CD14-positive monocyte (primary cell): ENCODE measurements around the gene SLCO1C1. TPM values are rescaled to one million over a fixed set of nuclear protein-coding genes. Genes with fewer than 3 reads are reported as not detected.

Source experiments
- DNase-seq, 3 donors: peaks; one replicate each; pipeline ENCODE4 v3.0.0-alpha.2; 2011 to 2022
- H2AFZ ChIP-seq: 2 replicates; pipeline ENCODE4 v1.6.0; 2012; ENCODE audit warnings: mild to moderate bottlenecking, low read depth, low read length, inconsistent platforms; ENCODE audit not compliant: insufficient read depth, poor library complexity, severe bottlenecking
- H3K27ac ChIP-seq, 2 donors: 1 replicate in 1 of 2; 2 replicates in 1 of 2; pipeline ENCODE4 v1.5.1; 2012 to 2013; ENCODE audit warnings: low read length in 2 of 2, control low read depth in 1 of 2, inconsistent platforms in 1 of 2, low read depth in 1 of 2, mild to moderate bottlenecking in 1 of 2
- H3K27me3 ChIP-seq, 2 donors: one replicate each; pipeline versions ENCODE4 v1.6.0 to v1.6.1; 2011 to 2013; ENCODE audit warnings: low read length in 2 of 2; ENCODE audit not compliant: control insufficient read depth in 2 of 2, insufficient read depth in 2 of 2
- H3K36me3 ChIP-seq, 2 donors: replicated peaks in 1 of 2; 1 replicate in 1 of 2; 2 replicates in 1 of 2; pipeline versions ENCODE4 v1.5.1 to v1.6.1; 2012 to 2013; ENCODE audit warnings: low read length in 2 of 2, control low read depth in 1 of 2, inconsistent platforms in 1 of 2, mild to moderate bottlenecking in 1 of 2; ENCODE audit not compliant: insufficient read depth in 2 of 2, control insufficient read depth in 1 of 2
- H3K4me1 ChIP-seq, 2 donors: 1 replicate in 1 of 2; 2 replicates in 1 of 2; pipeline versions ENCODE4 v1.5.1 to v1.6.1; 2012 to 2013; ENCODE audit warnings: low read length in 2 of 2, control low read depth in 1 of 2, inconsistent platforms in 1 of 2, mild to moderate bottlenecking in 1 of 2, moderate library complexity in 1 of 2; ENCODE audit not compliant: insufficient read depth in 2 of 2, control insufficient read depth in 1 of 2
- H3K4me2 ChIP-seq: replicated peaks from 2 replicates; pipeline ENCODE3; 2012; ENCODE audit warnings: low read length, moderate library complexity, mild to moderate bottlenecking; ENCODE audit not compliant: poor library complexity, severe bottlenecking; ENCODE audit errors: extremely low read depth
- H3K4me3 ChIP-seq, 3 experiments: fragments of 200-600 bp in 1 of 3; sonication (generic) in 1 of 3; replicated peaks in 1 of 3; 1 replicate in 2 of 3; 2 replicates in 1 of 3; pipeline ENCODE4 v1.5.1; 2011 to 2013; ENCODE audit warnings: low read length in 3 of 3, mild to moderate bottlenecking in 3 of 3, control low read depth in 2 of 3, low read depth in 2 of 3, inconsistent platforms in 1 of 3, moderate library complexity in 1 of 3
- H3K79me2 ChIP-seq: 2 replicates; pipeline ENCODE4 v1.6.0; 2012; ENCODE audit warnings: mild to moderate bottlenecking, control low read depth, inconsistent platforms, low read length, moderate library complexity; ENCODE audit not compliant: insufficient read depth
- H3K9ac ChIP-seq: 2 replicates; pipeline ENCODE4 v1.6.0; 2017; ENCODE audit warnings: low read length, mild to moderate bottlenecking; ENCODE audit not compliant: insufficient read depth, poor library complexity, severe bottlenecking
- H3K9me3 ChIP-seq, 2 donors: replicated peaks in 1 of 2; 1 replicate in 1 of 2; 2 replicates in 1 of 2; pipeline versions ENCODE4 v1.5.1 to v1.6.1; 2012 to 2013; ENCODE audit warnings: low read length in 2 of 2, control low read depth in 1 of 2; ENCODE audit not compliant: control insufficient read depth in 1 of 2, insufficient read depth in 1 of 2
- H4K20me1 ChIP-seq: 2 replicates; pipeline ENCODE4 v1.6.0; 2012; ENCODE audit warnings: mild to moderate bottlenecking, low read length, control low read depth, moderate library complexity; ENCODE audit not compliant: insufficient read depth
- H3K27ac Mint-ChIP-seq, 7 donors: one replicate each; pipeline ENCODE4 v1.8.0; 2020; ENCODE audit warnings: mild to moderate bottlenecking in 7 of 7, mixed read lengths in 7 of 7, moderate library complexity in 6 of 7, inconsistent platforms in 2 of 7
- H3K27me3 Mint-ChIP-seq, 3 donors: one replicate each; pipeline ENCODE4 v1.8.0; 2021 to 2022; ENCODE audit warnings: low read depth in 3 of 3, mild to moderate bottlenecking in 3 of 3, mixed read lengths in 3 of 3, moderate library complexity in 3 of 3, inconsistent platforms in 1 of 3
- H3K36me3 Mint-ChIP-seq, 2 donors: one replicate each; pipeline ENCODE4 v1.8.0; 2020; ENCODE audit warnings: mixed read lengths in 2 of 2, inconsistent platforms in 1 of 2, mild to moderate bottlenecking in 1 of 2
- H3K4me1 Mint-ChIP-seq: one replicate; pipeline ENCODE4 v1.8.0; 2020; ENCODE audit warnings: mild to moderate bottlenecking, mixed read lengths
- H3K4me3 Mint-ChIP-seq, 2 donors: one replicate each; pipeline ENCODE4 v1.8.0; 2020; ENCODE audit warnings: mild to moderate bottlenecking in 2 of 2, mixed read lengths in 2 of 2, moderate library complexity in 1 of 2
- H3K9me3 Mint-ChIP-seq, 7 donors: one replicate each; pipeline ENCODE4 v1.8.0; 2020 to 2022; ENCODE audit warnings: mixed read lengths in 7 of 7, mild to moderate bottlenecking in 6 of 7, moderate library complexity in 6 of 7, inconsistent platforms in 2 of 7
- CTCF ChIP-seq: fragments of 200-600 bp; IDR thresholded peaks from one replicate; pipeline ENCODE4 v1.8.0; 2022; ENCODE audit warnings: antibody characterized with exemption, mild to moderate bottlenecking
- WGBS: methylation state at CpG from one replicate; pipeline ENCODE4 v1.1.5; 2013; ENCODE audit warnings: missing lambda C conversion rate; ENCODE audit not compliant: insufficient coverage; 5-methylcytosine and 5-hydroxymethylcytosine counted together
- intact Hi-C, 2 donors: fragments of 100-400 bp; cut with micrococcal nuclease; formaldehyde crosslinking; loops; one replicate each; pipeline versions ENCODE4 v1.15.0 to v1.15.1; 2023
- polyA plus RNA-seq, 3 donors: library from polyadenylated mRNA; depleted of rRNA in 1 of 3; unstranded in 2 of 3; stranded (reverse) in 1 of 3; fragments of 300-500 nt in 2 of 3; fragments of >200 nt in 1 of 3; fragmentation: Illumina TruSeq in 2 of 3; gene quantifications; 1 replicate in 2 of 3; 2 replicates in 1 of 3; pipeline ENCODE4 v1.2.3, GENCODE V29; 2012 to 2021

The SLCO1C1 gene
- polyA plus RNA-seq, 3 donors = not detected

GRCh38 chr12:20657496-20657895 lies 37.6 kb upstream of the SLCO1C1 start:
- Mint-ChIP-seq H3K27ac (no peak overlapping the region), H3K4me1 (no peaks in the 10 kb centered on the region), H3K27me3 (no peaks in the 10 kb centered on the region), H3K36me3 (no peaks in the 10 kb centered on the region), H3K9me3 (peaks cover 3 to 21% (median 16%) of the 10 kb centered on the region in 7 donors), H3K4me3 (no peak overlapping the region)
- no peak overlapping the region for H2AFZ ChIP-seq
- no peaks in the 10 kb centered on the region for H3K27me3 ChIP-seq
- H3K79me2 ChIP-seq = no peaks in the 10 kb centered on the region
- peaks cover 16 to 23% of the 10 kb centered on the region in 2 donors for H3K9me3 ChIP-seq
- no peak for TF ChIP-seq CTCF
- no peak overlapping the region for H3K4me3 ChIP-seq
- no peak overlapping the region for H3K9ac ChIP-seq
- no peak overlapping the region for H3K4me2 ChIP-seq
- no peaks in the 10 kb centered on the region for H3K4me1 ChIP-seq
- WGBS = no CpG with 5 or more reads among the region's 2 CpGs
- intact Hi-C loops = no loop called here
- DNase-seq = no peak
- no peak overlapping the region for H3K27ac ChIP-seq
- no peaks in the 10 kb centered on the region for H4K20me1 ChIP-seq
- H3K36me3 ChIP-seq = no peaks in the 10 kb centered on the region

- Histone ChIP-seq H3K4me3 (no peak overlapping the region), H2AFZ (no peak overlapping the region), H3K4me1 (no peaks in the 10 kb centered on the region), H3K79me2 (no peaks in the 10 kb centered on the region), H3K27ac (no peak overlapping the region), H3K9ac (no peak overlapping the region), H3K9me3 (peaks cover 13 to 16% of the 10 kb centered on the region in 2 donors), H3K4me2 (no peak overlapping the region), H3K27me3 (no peaks in the 10 kb centered on the region), H3K36me3 (no peaks in the 10 kb centered on the region), H4K20me1 (no peaks in the 10 kb centered on the region)
- 91% methylated on average over 3 of the region's 4 CpGs for WGBS
- H3K36me3 Mint-ChIP-seq = no peaks in the 10 kb centered on the region
- no peaks in the 10 kb centered on the region for H3K4me1 Mint-ChIP-seq
- intact Hi-C loops = no loop called here
- no peak overlapping the region for H3K4me3 Mint-ChIP-seq
- H3K27ac Mint-ChIP-seq = no peak overlapping the region
- H3K9me3 Mint-ChIP-seq = peaks cover 6 to 16% (median 12%) of the 10 kb centered on the region in 7 donors
- DNase-seq = no peak
- peaks cover 0 to 4% (median 0%) of the 10 kb centered on the region in 3 donors for H3K27me3 Mint-ChIP-seq
- TF ChIP-seq CTCF = no peak
Observed at GRCh38 chr12:20681334-20681733, 13.8 kb upstream of the SLCO1C1 start.
